Activated T-cell treated with anti-CD3 and anti-CD28 coated beads for 24 hours (primary cell): Measurements from ENCODE around the gene ENTPD7.
"Not testable (repeated sequence)": the region's sequence is repeated elsewhere in the genome, so short reads cannot be mapped to it uniquely, and the experiment has no call there.

ENCODE experiments used
- DNase-seq: peaks from one replicate; pipeline ENCODE4 v3.0.0-alpha.2; 2020; ENCODE audit warnings: low read depth

The ENTPD7 gene, protein sequence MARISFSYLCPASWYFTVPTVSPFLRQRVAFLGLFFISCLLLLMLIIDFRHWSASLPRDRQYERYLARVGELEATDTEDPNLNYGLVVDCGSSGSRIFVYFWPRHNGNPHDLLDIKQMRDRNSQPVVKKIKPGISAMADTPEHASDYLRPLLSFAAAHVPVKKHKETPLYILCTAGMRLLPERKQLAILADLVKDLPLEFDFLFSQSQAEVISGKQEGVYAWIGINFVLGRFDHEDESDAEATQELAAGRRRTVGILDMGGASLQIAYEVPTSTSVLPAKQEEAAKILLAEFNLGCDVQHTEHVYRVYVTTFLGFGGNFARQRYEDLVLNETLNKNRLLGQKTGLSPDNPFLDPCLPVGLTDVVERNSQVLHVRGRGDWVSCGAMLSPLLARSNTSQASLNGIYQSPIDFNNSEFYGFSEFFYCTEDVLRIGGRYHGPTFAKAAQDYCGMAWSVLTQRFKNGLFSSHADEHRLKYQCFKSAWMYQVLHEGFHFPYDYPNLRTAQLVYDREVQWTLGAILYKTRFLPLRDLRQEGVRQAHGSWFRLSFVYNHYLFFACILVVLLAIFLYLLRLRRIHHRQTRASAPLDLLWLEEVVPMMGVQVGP

GRCh38 chr10:99659031-99659867 lies at the start of gene ENTPD7:
ENTPD7 (plus strand) TSS chr10:99659509; CDS start chr10:99659957, 448 bp downstream.
- DNase-seq, result peak; percentile 88

GRCh38 chr10:99610221-99610620 lies 49.1 kb upstream of the ENTPD7 start:
- no peak for DNase-seq

- no peak for DNase-seq
Measured at GRCh38 chr10:99611326-99611725, 48.0 kb upstream of the ENTPD7 start.

DNA sequence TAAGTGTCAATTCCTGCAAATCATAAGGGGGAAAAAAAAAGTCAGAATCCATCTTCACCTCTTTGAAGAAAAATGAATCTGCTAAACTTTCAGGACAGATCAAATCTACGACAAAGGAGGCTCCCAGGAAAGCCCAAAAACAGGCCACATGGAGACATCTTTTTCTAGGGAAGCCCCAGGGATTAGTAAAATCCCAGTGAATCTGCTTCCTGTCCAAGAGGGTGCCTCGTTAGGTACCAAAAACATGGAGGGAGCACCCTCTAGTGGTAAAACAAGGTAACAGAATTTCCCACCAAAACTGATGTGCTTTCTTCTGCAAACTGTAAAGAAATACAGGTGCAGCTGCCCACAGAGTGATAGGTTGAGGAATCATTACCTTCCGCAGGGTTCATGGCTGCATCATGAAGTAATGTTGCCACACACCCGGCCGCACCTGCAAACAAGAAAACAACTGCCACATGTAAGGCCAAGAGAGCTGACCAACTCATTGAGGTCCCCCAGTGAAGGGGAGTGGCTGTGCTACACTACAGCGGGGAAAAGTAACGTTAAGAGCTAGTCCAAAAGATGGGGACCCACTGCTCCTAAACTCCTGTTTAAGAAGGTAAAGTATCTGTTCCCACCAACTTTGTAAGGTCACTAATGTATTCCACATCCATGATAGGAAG lies 47.0 kb upstream of the ENTPD7 start:
- DNase-seq, result peak; percentile 16

DNA sequence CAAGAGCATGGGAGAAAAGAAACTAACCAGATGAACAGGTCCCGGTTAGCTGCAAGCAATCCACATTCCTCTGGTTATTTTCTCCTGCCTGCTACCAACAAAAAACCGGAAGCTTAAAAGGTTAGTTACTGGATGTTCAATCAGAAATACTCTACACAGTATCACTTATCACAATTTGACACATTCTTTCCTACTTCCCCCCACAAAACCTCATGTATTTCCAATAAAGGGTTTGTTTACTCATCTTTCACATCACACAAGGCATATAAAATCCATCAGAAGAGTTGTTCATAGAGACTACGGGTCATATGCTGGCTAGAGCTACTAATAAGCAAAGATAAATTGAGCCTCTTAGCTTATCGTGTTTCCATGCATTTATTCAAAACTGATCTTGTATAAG lies 43.9 kb upstream of the ENTPD7 start:
- no peak for DNase-seq

DNA sequence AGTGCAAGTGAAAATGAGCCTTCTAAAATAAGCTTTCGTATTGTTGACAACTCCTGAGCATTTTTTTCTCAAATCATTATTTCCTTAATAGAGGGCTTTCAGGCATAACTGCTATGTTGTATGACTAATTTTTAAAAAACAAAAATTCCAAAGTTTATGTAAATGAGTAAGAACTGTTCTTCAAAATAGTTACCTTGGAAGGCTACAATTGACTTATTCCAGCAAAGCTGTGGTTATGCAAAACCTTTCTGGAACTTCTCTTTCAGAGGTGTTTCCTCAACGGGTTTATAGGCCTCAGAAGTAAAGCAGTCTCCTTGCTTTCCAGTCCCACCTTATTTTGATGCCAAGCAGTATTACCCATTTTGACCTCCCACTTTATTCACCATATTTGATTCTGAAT lies 41.6 kb upstream of the ENTPD7 start:
- DNase-seq, result no peak

- DNase-seq, result no peak
Measured at GRCh38 chr10:99619090-99619800, 40.1 kb upstream of the ENTPD7 start.

GRCh38 chr10:99619851-99620710 lies 39.2 kb upstream of the ENTPD7 start, which contains the start of gene SLC25A28:
SLC25A28 (minus strand) TSS chr10:99620439; CDS start chr10:99620335, 104 bp downstream.
- peak; percentile 92 for DNase-seq

DNA sequence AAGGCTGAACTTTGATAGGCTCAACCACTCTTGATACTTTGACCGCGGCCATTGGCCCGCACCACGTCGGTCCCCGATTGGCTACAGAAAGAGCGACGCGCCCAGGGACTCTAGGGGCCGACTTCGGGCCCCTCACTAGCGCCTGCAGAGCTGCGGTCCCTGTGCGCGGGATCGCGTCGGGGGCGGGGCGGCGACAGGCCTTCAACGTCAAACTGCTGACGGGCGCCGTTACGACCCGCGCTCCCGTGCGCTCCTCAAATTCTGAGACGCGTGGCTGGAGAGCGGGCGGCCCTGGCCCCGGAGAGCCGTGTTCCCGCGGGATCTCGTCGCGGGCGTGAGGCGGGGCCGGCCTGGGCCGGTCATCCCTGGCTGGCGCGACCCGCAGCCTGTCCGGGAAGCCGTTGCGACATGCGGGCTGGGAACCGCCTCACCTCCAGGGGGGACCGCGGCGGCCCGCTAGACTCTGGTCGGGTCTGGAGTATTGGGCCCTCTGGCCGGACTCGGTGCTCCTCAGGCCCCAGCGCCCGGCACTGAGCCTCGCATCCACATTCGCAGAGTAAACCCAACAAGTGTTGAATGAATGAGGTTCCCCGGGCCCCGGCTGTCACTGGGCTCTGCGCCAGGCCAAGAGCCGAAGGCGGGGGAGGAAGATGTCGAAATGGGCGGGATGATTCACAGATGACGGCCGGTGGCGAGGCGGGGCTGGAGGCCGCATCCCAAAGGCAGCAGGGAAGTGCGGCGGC lies 38.4 kb upstream of the ENTPD7 start:
- DNase-seq, result peak; percentile 78

DNA sequence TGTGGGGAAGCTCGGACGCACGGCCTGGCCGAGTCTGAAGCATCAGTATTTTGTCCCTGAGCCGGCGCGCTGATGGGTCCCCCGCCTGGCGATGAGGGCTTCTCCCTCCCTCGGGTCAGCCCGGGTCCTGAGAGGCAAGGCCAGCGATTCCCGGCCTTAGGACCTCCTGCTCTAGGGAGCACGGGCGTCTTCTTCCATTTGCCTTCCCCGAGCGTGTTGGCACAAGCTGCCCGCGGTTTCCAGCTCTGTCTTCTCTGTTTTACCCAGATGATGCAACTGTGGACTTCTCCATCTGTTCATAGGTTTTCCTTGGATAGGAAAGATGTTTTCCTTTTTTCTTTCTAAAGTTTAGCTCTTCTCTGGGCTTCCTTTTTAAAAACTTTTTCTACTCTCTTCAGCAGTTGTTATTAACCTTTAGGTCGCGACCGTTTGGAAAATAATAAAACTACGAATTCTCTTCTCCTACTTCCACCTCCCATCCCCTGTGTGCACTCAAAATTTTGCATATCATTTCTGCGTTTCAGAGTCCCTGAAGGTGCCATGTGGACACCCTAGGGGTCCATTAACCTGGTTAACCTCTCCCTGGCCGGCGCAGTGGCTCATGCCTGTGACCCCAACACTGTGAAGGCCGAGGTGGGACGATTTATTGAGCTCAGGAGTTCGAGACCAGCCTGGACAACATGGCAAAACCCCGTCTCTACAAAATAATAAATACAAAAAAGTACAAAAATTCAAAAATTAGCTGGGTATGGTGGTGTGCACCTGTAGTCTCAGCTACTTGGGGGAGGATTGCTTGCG lies 37.7 kb upstream of the ENTPD7 start:
- DNase-seq, result no peak

- no peak for DNase-seq
Measured at GRCh38 chr10:99623919-99624318, 35.4 kb upstream of the ENTPD7 start.

GRCh38 chr10:99625124-99625523 lies 34.2 kb upstream of the ENTPD7 start:
- DNase-seq, result not testable (repeated sequence)

GRCh38 chr10:99628923-99629624 lies 30.2 kb upstream of the ENTPD7 start:
- no peak for DNase-seq

- DNase-seq, result no peak
Measured at GRCh38 chr10:99629625-99629978, 29.7 kb upstream of the ENTPD7 start.

DNA sequence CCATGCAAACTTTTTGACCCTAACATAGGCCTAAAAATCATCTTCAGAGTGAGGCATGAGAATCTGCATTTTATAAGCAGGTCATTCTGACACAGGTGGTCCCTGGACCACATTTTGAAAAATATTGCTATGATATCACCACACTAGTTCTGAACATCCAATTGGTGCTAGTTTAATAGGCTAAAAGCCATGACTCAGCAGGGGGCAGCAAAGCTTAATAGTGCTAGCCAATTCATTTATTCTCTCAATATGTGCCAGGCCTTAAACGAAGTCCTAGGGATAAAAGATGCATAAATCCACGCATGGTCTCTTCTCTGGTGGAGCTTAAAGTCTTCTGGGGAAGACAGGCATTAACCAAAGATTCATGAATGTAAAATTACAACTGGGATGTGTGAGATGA lies 28.9 kb upstream of the ENTPD7 start:
- no peak for DNase-seq

- no peak for DNase-seq
Measured at GRCh38 chr10:99630991-99631390, 28.3 kb upstream of the ENTPD7 start.

GRCh38 chr10:99631496-99631895 lies 27.8 kb upstream of the ENTPD7 start:
- DNase-seq, result no peak

DNA sequence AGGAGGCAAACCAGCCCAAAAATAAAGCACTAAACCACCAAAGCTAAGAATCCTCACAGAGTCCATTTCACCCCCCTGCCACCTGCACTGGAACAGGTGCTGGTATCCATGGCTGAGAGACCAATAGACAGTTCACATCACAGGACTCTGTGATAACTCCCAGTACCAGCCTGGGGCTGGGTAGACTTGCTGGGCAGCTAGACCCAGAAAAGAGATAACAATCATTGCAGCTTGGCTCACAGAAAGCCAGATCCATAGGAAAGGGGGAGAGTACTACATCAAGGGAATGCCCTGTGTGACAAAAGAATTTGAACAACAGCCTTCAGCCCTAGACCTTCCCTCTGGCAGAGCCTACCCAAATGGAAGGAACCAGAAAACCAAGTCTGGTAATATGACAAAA lies 25.5 kb upstream of the ENTPD7 start:
- no peak for DNase-seq
